ENCODE data around the gene SLC25A4. TPM values are rescaled to one million over a fixed set of nuclear protein-coding genes. Genes with fewer than 3 reads are reported as not detected.
A peak's percentile ranks its signal among the peaks of the same experiment; 100 is the strongest.

Gene SLC25A4
- total RNA-seq, 1 donor from 2014 or later: 25.4 TPM

DNA sequence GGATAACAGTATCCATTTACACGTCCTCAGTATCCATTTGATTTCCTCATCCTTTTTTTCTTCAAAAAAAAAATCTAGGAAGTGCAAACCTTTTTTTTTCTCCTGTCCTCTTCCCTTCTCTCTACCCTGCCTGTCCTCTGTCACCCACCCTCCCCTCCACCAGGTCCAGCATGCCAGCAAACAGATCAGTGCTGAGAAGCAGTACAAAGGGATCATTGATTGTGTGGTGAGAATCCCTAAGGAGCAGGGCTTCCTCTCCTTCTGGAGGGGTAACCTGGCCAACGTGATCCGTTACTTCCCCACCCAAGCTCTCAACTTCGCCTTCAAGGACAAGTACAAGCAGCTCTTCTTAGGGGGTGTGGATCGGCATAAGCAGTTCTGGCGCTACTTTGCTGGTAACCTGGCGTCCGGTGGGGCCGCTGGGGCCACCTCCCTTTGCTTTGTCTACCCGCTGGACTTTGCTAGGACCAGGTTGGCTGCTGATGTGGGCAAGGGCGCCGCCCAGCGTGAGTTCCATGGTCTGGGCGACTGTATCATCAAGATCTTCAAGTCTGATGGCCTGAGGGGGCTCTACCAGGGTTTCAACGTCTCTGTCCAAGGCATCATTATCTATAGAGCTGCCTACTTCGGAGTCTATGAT, 1.7 kb downstream of the SLC25A4 start:
- Mint-ChIP-seq H3K27me3 (ENCODE audit: low read depth) (peaks cover 2% of the 10 kb centered on the region), H3K27ac (no peak overlapping the region), H3K36me3 (peaks cover 9% of the 10 kb centered on the region), H3K4me1 (peaks cover 21% of the 10 kb centered on the region), H3K9me3 (no peaks in the 10 kb centered on the region), H3K4me3 (peak overlapping the region; percentile 49)
- DNase-seq (ENCODE audit: low spot score in 2 of 2, unreplicated experiment in 2 of 2): no peak
- TF ChIP-seq, protein P1, sequence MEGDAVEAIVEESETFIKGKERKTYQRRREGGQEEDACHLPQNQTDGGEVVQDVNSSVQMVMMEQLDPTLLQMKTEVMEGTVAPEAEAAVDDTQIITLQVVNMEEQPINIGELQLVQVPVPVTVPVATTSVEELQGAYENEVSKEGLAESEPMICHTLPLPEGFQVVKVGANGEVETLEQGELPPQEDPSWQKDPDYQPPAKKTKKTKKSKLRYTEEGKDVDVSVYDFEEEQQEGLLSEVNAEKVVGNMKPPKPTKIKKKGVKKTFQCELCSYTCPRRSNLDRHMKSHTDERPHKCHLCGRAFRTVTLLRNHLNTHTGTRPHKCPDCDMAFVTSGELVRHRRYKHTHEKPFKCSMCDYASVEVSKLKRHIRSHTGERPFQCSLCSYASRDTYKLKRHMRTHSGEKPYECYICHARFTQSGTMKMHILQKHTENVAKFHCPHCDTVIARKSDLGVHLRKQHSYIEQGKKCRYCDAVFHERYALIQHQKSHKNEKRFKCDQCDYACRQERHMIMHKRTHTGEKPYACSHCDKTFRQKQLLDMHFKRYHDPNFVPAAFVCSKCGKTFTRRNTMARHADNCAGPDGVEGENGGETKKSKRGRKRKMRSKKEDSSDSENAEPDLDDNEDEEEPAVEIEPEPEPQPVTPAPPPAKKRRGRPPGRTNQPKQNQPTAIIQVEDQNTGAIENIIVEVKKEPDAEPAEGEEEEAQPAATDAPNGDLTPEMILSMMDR (IDR thresholded peaks at IDR 0.05; ENCODE audit: unreplicated experiment): no peak

DNA sequence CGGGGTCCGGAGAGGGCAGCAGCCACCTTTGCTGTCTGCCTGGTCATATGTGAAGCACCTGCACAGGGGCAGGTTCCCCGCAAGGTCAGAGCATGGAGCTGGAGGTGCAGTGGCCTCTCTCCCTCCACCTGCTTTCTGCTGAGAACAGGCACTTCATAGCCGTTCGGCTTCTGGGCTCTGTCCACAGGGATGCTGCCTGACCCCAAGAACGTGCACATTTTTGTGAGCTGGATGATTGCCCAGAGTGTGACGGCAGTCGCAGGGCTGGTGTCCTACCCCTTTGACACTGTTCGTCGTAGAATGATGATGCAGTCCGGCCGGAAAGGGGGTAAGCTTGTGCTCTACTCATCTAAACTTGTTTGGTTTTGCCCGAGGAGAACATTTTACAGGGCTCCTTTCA, 2.5 kb downstream of the SLC25A4 start:
- H3K27ac Mint-ChIP-seq: no peak overlapping the region
- no peaks in the 10 kb centered on the region for H3K9me3 Mint-ChIP-seq
- no peak for DNase-seq (ENCODE audit: low spot score in 2 of 2, unreplicated experiment in 2 of 2)
- H3K36me3 Mint-ChIP-seq: peaks cover 9% of the 10 kb centered on the region
- peaks cover 21% of the 10 kb centered on the region for H3K4me1 Mint-ChIP-seq
- H3K4me3 Mint-ChIP-seq: no peak overlapping the region
- H3K27me3 Mint-ChIP-seq (ENCODE audit: low read depth): peaks cover 2% of the 10 kb centered on the region
- TF ChIP-seq, protein P1 (IDR thresholded peaks at IDR 0.05; ENCODE audit: unreplicated experiment): no peak

GRCh38 chr4:185149392-185149791, 6.3 kb downstream of the SLC25A4 start:
- DNase-seq (ENCODE audit: low spot score in 2 of 2, unreplicated experiment in 2 of 2): no peak
- peaks cover 9% of the 10 kb centered on the region for H3K4me1 Mint-ChIP-seq
- TF ChIP-seq, protein P1 (IDR thresholded peaks at IDR 0.05; ENCODE audit: unreplicated experiment): no peak
- H3K36me3 Mint-ChIP-seq: peaks cover 35% of the 10 kb centered on the region
- no peaks in the 10 kb centered on the region for H3K27me3 Mint-ChIP-seq (ENCODE audit: low read depth)
- no peaks in the 10 kb centered on the region for H3K9me3 Mint-ChIP-seq
- no peak overlapping the region for H3K27ac Mint-ChIP-seq
- H3K4me3 Mint-ChIP-seq: no peak overlapping the region

DNA sequence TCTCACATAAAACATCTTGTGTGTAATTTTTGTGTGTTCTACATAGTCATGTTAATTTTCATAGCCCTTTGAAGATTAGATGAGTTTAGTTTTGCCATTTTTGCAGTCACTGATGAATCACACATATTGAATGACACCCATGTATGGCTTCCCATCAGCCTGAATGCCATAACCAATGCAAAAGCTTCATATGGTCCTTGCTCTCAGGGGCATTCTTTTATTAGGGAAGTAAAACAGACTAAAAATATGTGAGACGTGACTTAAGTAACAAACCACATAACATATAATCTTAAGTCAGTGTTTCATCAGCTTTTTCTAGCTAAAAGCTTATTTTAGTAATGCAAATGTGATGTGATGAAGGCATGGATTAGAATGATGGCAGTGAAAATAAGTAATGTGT, 8.2 kb downstream of the SLC25A4 start:
- no peaks in the 10 kb centered on the region for H3K4me1 Mint-ChIP-seq
- H3K4me3 Mint-ChIP-seq: no peak overlapping the region
- no peak for DNase-seq (ENCODE audit: low spot score in 2 of 2, unreplicated experiment in 2 of 2)
- no peaks in the 10 kb centered on the region for H3K9me3 Mint-ChIP-seq
- H3K27ac Mint-ChIP-seq: no peak overlapping the region
- TF ChIP-seq, protein P1 (IDR thresholded peaks at IDR 0.05; ENCODE audit: unreplicated experiment): no peak
- H3K36me3 Mint-ChIP-seq: peaks cover 35% of the 10 kb centered on the region
- no peaks in the 10 kb centered on the region for H3K27me3 Mint-ChIP-seq (ENCODE audit: low read depth)

DNA sequence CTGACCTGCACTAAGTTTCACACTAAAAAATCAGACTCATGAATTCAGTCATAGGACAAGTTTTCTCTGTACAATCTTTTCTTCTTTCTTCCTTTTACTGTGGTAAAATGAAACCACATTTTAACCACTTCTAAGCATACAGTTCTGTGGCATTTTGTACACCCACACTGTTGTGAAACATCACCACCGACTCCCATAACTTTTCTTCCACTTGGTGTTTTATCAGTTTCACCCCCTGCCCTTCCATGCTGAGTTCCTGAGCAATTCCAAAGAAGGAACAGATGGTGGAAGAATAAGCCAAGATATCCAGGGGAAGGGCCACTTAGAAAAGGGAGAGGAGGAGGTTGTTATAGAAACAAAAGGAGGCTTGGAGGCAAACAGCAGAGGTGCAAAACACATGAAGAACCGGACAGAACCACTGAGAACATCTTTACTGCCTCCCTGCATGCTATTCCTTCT, 22.6 kb downstream of the SLC25A4 start:
- no peak overlapping the region for H3K4me3 Mint-ChIP-seq
- no peaks in the 10 kb centered on the region for H3K27me3 Mint-ChIP-seq (ENCODE audit: low read depth)
- peaks cover 3% of the 10 kb centered on the region for H3K4me1 Mint-ChIP-seq
- peaks cover 32% of the 10 kb centered on the region for H3K36me3 Mint-ChIP-seq
- DNase-seq (ENCODE audit: low spot score in 2 of 2, unreplicated experiment in 2 of 2): no peak
- peaks cover 9% of the 10 kb centered on the region for H3K9me3 Mint-ChIP-seq
- TF ChIP-seq, protein P1 (IDR thresholded peaks at IDR 0.05; ENCODE audit: unreplicated experiment): no peak
- no peak overlapping the region for H3K27ac Mint-ChIP-seq
